K562 (cell line): Measurements from ENCODE around the gene MYL10. TPM values are rescaled to one million over a fixed set of nuclear protein-coding genes. Genes with fewer than 3 reads are reported as not detected.
"Not testable (repeated sequence)": the region's sequence is repeated elsewhere in the genome, so short reads cannot be mapped to it uniquely, and the experiment has no call there.

Source experiments
- ATAC-seq: fragments of 200-7000 bp; cut with Tn5 transposase; 3 replicates; pipeline ENCODE4 v1.9.1; 2020; ENCODE audit warnings: moderate library complexity
- BruUV-seq: library from RNA; stranded (reverse); fragments of 400-500 nt; replicated peaks from 2 replicates; lab custom pipeline; 2021; lab: Mats Ljungman, UMichigan
- CTCF ChIA-PET: fragments of 300-600 bp; formaldehyde crosslinking; extraction: SDS; loops from one replicate; lab custom pipeline; 2021; ENCODE audit warnings: low intra/inter-chr PET ratio; lab: Yijun Ruan, JAX
- POLR2A ChIA-PET: fragments of 300-600, 350-650 bp; sonication (Branson Sonifier 250); formaldehyde crosslinking; extraction: SDS; loops from one replicate; lab custom pipeline; 2021; ENCODE audit warnings: antibody characterized with exemption, inconsistent platforms; lab: Yijun Ruan, JAX
- DNase-seq, 4 experiments: peaks; one replicate each; pipeline versions ENCODE4 v3.0.0 to v3.0.0-alpha.2; 2011 to 2018; ENCODE audit warnings: low spot score in 3 of 4, mixed read lengths in 3 of 4; ENCODE audit errors: extremely low read depth in 1 of 4
- FAIRE-seq: peaks from 2 replicates; lab custom pipeline; 2011; peaks lifted over from hg19 to GRCh38; lab: Jason Lieb, UNC
- H2AFZ ChIP-seq: 2 replicates; pipeline ENCODE4 v1.6.0; 2011; ENCODE audit warnings: low read depth, low read length, control low read depth, inconsistent platforms
- H3K27ac ChIP-seq: fragments of 200-600 bp; 3 replicates; pipeline ENCODE4 v1.8.0; 2011; ENCODE audit warnings: low read depth, mild to moderate bottlenecking, control low read depth, inconsistent platforms, low read length, moderate library complexity, mixed read lengths; ENCODE audit errors: extremely low read depth
- H3K27me3 ChIP-seq, 2 experiments: fragments of 300-600 bp in 1 of 2; 2 replicates in 1 of 2; 3 replicates in 1 of 2; pipeline versions ENCODE4 v1.6.0 to v1.8.0; 2011; ENCODE audit warnings: inconsistent platforms in 2 of 2, low read length in 2 of 2, mild to moderate bottlenecking in 1 of 2, mixed read lengths in 1 of 2, moderate library complexity in 1 of 2; ENCODE audit not compliant: control insufficient read depth in 2 of 2, insufficient read depth in 2 of 2
- H3K36me3 ChIP-seq: fragments of 300-600 bp; 3 replicates; pipeline ENCODE4 v1.8.0; 2011; ENCODE audit warnings: mild to moderate bottlenecking, low read length, inconsistent platforms; ENCODE audit not compliant: control insufficient read depth, insufficient read depth
- H3K4me1 ChIP-seq, 2 experiments: fragments of 200-600 bp in 1 of 2; replicated peaks in 1 of 2; 2 replicates in 1 of 2; 3 replicates in 1 of 2; pipeline versions ENCODE4 v1.5.1 to v1.8.0; 2011; ENCODE audit warnings: inconsistent platforms in 2 of 2, low read length in 2 of 2, mild to moderate bottlenecking in 1 of 2, mixed read lengths in 1 of 2, moderate library complexity in 1 of 2; ENCODE audit not compliant: control insufficient read depth in 2 of 2, insufficient read depth in 2 of 2
- H3K4me2 ChIP-seq: 2 replicates; pipeline ENCODE4 v1.6.1; 2011; ENCODE audit warnings: low read length, control low read depth, inconsistent platforms, mixed read lengths; ENCODE audit not compliant: insufficient read depth
- H3K4me3 ChIP-seq: fragments of 200-600 bp; sonication (generic), shearing (Covaris generic); 2 replicates; pipeline ENCODE4 v1.5.1; 2016; ENCODE audit warnings: control low read depth, inconsistent platforms
- H3K79me2 ChIP-seq: fragments of 200-600 bp; 3 replicates; pipeline ENCODE4 v1.8.0; 2011; ENCODE audit warnings: low read length, inconsistent platforms; ENCODE audit not compliant: control insufficient read depth, insufficient read depth
- H3K9ac ChIP-seq, 2 experiments: 2 replicates each; pipeline versions ENCODE4 v1.6.0 to v1.6.1; 2011; ENCODE audit warnings: low read depth in 2 of 2, low read length in 2 of 2, control low read depth in 1 of 2, inconsistent platforms in 1 of 2, mild to moderate bottlenecking in 1 of 2, mixed read lengths in 1 of 2; ENCODE audit not compliant: insufficient read depth in 1 of 2
- H3K9me1 ChIP-seq: one replicate; pipeline ENCODE4 v1.6.0; 2011; ENCODE audit warnings: inconsistent platforms, mild to moderate bottlenecking, low read length, moderate library complexity; ENCODE audit not compliant: control insufficient read depth, insufficient read depth
- H3K9me3 ChIP-seq: replicated peaks from 2 replicates; pipeline ENCODE4 v1.5.1; 2011; ENCODE audit warnings: low read depth, low read length, inconsistent platforms; ENCODE audit not compliant: control insufficient read depth, insufficient read depth
- H4K20me1 ChIP-seq: replicated peaks from 2 replicates; pipeline ENCODE4 v1.6.1; 2011; ENCODE audit warnings: low read length, inconsistent platforms, mixed read lengths; ENCODE audit not compliant: control insufficient read depth, insufficient read depth
- CEBPG ChIP-seq, 3 experiments: fragments of 200-800 bp in 1 of 3; sonication (Bioruptor generic) in 1 of 3; sonication (generic) in 1 of 3; formaldehyde crosslinking in 1 of 3; IDR thresholded peaks in 2 of 3; conservative IDR thresholded peaks in 1 of 3; 2 replicates each; pipeline versions ENCODE4 v1.6.1 to v1.8.0; 2016 to 2022; ENCODE audit warnings: missing compliant biosample characterization in 2 of 3, missing genetic modification characterization in 2 of 3, mild to moderate bottlenecking in 1 of 3, missing genetic modification reagents in 1 of 3
- SMARCA5 ChIP-seq: fragments of 450-650 bp; IDR thresholded peaks from 2 replicates; pipeline ENCODE4 v1.6.1; 2016
- ZNF121 ChIP-seq: sonication (generic); formaldehyde crosslinking; conservative IDR thresholded peaks from 2 replicates; pipeline ENCODE4 v1.8.0; 2022; ENCODE audit warnings: missing genetic modification reagents
- WGBS: fragments of 100-300 bp; shearing (Covaris generic); methylation state at CpG from one replicate; pipeline ENCODE4 v1.1.6; 2016; ENCODE audit warnings: low coverage, mixed read lengths; ENCODE audit not compliant: insufficient coverage; ENCODE audit errors: missing lambda C conversion rate; 5-methylcytosine and 5-hydroxymethylcytosine counted together
- in situ Hi-C: fragments of 300-500 bp; cut with MboI; formaldehyde crosslinking; loops from 4 replicates; pipeline ENCODE4 v1.15.0; 2018; ENCODE audit warnings: inconsistent platforms, mixed read lengths
- intact Hi-C: fragments of 100-400 bp; cut with micrococcal nuclease; formaldehyde crosslinking; loops from 2 replicates; pipeline ENCODE4 v1.14.2; 2022
- polyA plus RNA-seq, 8 experiments: library from polyadenylated mRNA; depleted of rRNA in 4 of 8; stranded (reverse) in 5 of 8; unstranded in 3 of 8; fragments of >200 nt; fragmentation: Nextera tagmentation in 2 of 8; fragmentation: Illumina TruSeq in 1 of 8; extraction: Ambion mirVana in 2 of 8; extraction: Trizol in 1 of 8; gene quantifications; 2 replicates each; pipeline versions ENCODE4 v1.2.1 to v1.2.3, GENCODE V29; 2011 to 2014; ENCODE audit warnings: inconsistent platforms in 1 of 8, missing spikeins in 1 of 8
- total RNA-seq, 7 experiments: library from RNA; depleted of rRNA in 6 of 7; stranded (reverse); fragments of >200 nt in 6 of 7; fragmentation: Illumina TruSeq in 2 of 7; extraction: Trizol in 2 of 7; gene quantifications; 2 replicates each; pipeline versions ENCODE4 v1.2.1 to v1.2.3, GENCODE V29; 2011 to 2021; ENCODE audit warnings: low replicate concordance in 1 of 7
- TF ChIP-seq, protein P1 (sequence below), 2 experiments: fragments of 450-650 bp in 1 of 2; sonication (generic) in 1 of 2; formaldehyde crosslinking in 1 of 2; IDR thresholded peaks in 1 of 2; conservative IDR thresholded peaks in 1 of 2; 2 replicates each; pipeline versions ENCODE4 v1.6.1 to v1.8.1; 2016 to 2023; ENCODE audit warnings: mild to moderate bottlenecking in 2 of 2, moderate library complexity in 2 of 2, inconsistent platforms in 1 of 2, missing genetic modification reagents in 1 of 2

The MYL10 gene
- total and polyA plus RNA-seq, 9 of the 15 experiments (the other 6 are each of a cell fraction or from before 2014, with no cell fraction given): not detected

DNA sequence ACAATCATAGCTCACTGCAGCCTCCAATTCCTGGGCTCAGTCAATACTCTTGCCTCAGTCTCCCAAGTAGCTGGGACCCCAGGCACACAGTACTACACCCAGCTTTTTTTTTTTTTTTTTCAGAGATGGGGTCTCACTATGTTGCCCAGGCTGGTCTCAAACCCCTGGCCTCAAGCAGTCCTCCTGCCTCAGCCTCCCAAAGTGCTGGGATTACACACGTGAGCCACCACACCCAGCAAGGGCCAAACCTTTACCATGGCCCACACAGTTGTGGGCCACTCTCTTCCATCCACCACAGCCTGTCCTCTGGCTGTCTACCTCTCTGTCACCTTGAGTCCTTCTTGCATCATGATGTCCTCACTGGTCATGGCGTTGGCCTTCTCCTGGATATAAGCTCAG is 24.2 kb downstream of the MYL10 start:
- H3K79me2 ChIP-seq; BruUV-seq; FAIRE-seq; H2AFZ ChIP-seq; DNase-seq; H3K9me3 ChIP-seq; ATAC-seq; H3K4me2 ChIP-seq; H3K4me3 ChIP-seq; H3K9me1 ChIP-seq; H3K27ac ChIP-seq; in situ Hi-C loops; H3K36me3 ChIP-seq; TF ChIP-seq CEBPG (tag; conservative IDR thresholded peaks at IDR 0.05 in 1 of 2, IDR thresholded peaks at IDR 0.05 in 1 of 2): not testable (repeated sequence)
- H3K9ac ChIP-seq: peak overlapping the region in 1 of 2 experiments; percentile 79; a peak in 1 of 4 replicates
- ChIA-PET CTCF (interaction anchor here (0.9 kb wide), 1 partner anchor 209 kb away, joined by 3 read pairs; no protein-coding TSS in a partner anchor), POLR2A (interaction anchor here (0.5 to 1.8 kb wide), 2 partner anchors 13 to 63 kb away, joined by 3 to 4 read pairs; no protein-coding TSS in a partner anchor)
- peaks cover 0 to 14% of the 10 kb centered on the region in 2 experiments; a peak in 2 of 5 replicates for H3K4me1 ChIP-seq
- intact Hi-C loops: loop anchor here (5.0 kb wide), 3 partner anchors 72 to 632 kb away; no protein-coding TSS in a partner anchor
- H3K27me3 ChIP-seq: peaks cover 8 to 52% of the 10 kb centered on the region in 2 experiments; a peak in 4 of 5 replicates
- 12% methylated on average over 2 of the region's 2 CpGs for WGBS
- TF ChIP-seq CEBPG (CRISPR knock-in tag; IDR thresholded peaks at IDR 0.05): peak; percentile 61
- TF ChIP-seq SMARCA5: 0 out of 2 replicates have a peak, but pooled peaks have one; percentile 1
- peak; percentile 72; the same call in 1 of the 2 replicates for TF ChIP-seq ZNF121 (CRISPR knock-in tag)
- TF ChIP-seq, protein P1, sequence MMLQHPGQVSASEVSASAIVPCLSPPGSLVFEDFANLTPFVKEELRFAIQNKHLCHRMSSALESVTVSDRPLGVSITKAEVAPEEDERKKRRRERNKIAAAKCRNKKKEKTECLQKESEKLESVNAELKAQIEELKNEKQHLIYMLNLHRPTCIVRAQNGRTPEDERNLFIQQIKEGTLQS (IDR thresholded peaks at IDR 0.05): 0 out of 2 replicates have a peak, but pooled peaks have one; percentile 16
- TF ChIP-seq, protein P1 (CRISPR knock-in tag; conservative IDR thresholded peaks at IDR 0.05): not testable (repeated sequence)
- H4K20me1 ChIP-seq: 0 out of 2 replicates have a peak, but pooled peaks cover 11% of the 10 kb centered on the region
